ENCODE data around the gene UBXN11.

UBXN11 gene

GRCh38 chr1:26283279-26283853 is 23.1 kb downstream of the UBXN11 start:
- TF ChIP-seq POLR2AphosphoS5 (IDR thresholded peaks at IDR 0.05; ENCODE audit: low read depth, low read length) = no peak
- no peak for TF ChIP-seq REST (IDR thresholded peaks at IDR 0.05; ENCODE audit: insufficient read depth in 1 of 2, low read depth in 2 of 2, low read length in 2 of 2)
- TF ChIP-seq SIN3A (IDR thresholded peaks at IDR 0.05; ENCODE audit: borderline replicate concordance, insufficient read depth, low read length) = no peak

- TF ChIP-seq POLR2AphosphoS5 (IDR thresholded peaks at IDR 0.05; ENCODE audit: low read depth, low read length) = no peak
- no peak for TF ChIP-seq TAF1 (IDR thresholded peaks at IDR 0.05; ENCODE audit: borderline replicate concordance, insufficient read depth, low read length)
These were observed 24.0 kb downstream of the UBXN11 start for GRCh38 chr1:26282401-26282918.

- TF ChIP-seq POLR2AphosphoS5 (IDR thresholded peaks at IDR 0.05; ENCODE audit: low read depth, low read length) (0 out of 2 replicates have a peak, but pooled peaks have one; percentile 7), SIN3A (IDR thresholded peaks at IDR 0.05; ENCODE audit: borderline replicate concordance, insufficient read depth, low read length) (no peak), FOXP2 (optimal IDR thresholded peaks at IDR 0.05; ENCODE audit: borderline replicate concordance, extremely low read depth, extremely low read length, insufficient read depth) (no peak), REST (IDR thresholded peaks at IDR 0.05; ENCODE audit: insufficient read depth in 1 of 2, low read depth in 2 of 2, low read length in 2 of 2) (no peak), TAF1 (IDR thresholded peaks at IDR 0.05; ENCODE audit: borderline replicate concordance, insufficient read depth, low read length) (no peak)
These were observed 24.5 kb downstream of the UBXN11 start for GRCh38 chr1:26281971-26282370.

GRCh38 chr1:26281091-26281958 is 25.1 kb downstream of the UBXN11 start:
- TF ChIP-seq TAF1 (IDR thresholded peaks at IDR 0.05; ENCODE audit: borderline replicate concordance, insufficient read depth, low read length) (no peak), SIN3A (IDR thresholded peaks at IDR 0.05; ENCODE audit: borderline replicate concordance, insufficient read depth, low read length) (no peak), POLR2AphosphoS5 (IDR thresholded peaks at IDR 0.05; ENCODE audit: low read depth, low read length) (no peak), REST (IDR thresholded peaks at IDR 0.05; ENCODE audit: insufficient read depth in 1 of 2, low read depth in 2 of 2, low read length in 2 of 2) (no peak), FOXP2 (optimal IDR thresholded peaks at IDR 0.05; ENCODE audit: borderline replicate concordance, extremely low read depth, extremely low read length, insufficient read depth) (no peak)

- TF ChIP-seq REST (IDR thresholded peaks at IDR 0.05; ENCODE audit: insufficient read depth in 1 of 2, low read depth in 2 of 2, low read length in 2 of 2) = no peak
- no peak for TF ChIP-seq FOXP2 (optimal IDR thresholded peaks at IDR 0.05; ENCODE audit: borderline replicate concordance, extremely low read depth, extremely low read length, insufficient read depth)
- no peak; the same call in 1 of the 2 replicates for TF ChIP-seq POLR2AphosphoS5 (IDR thresholded peaks at IDR 0.05; ENCODE audit: low read depth, low read length)
- no peak for TF ChIP-seq TAF1 (IDR thresholded peaks at IDR 0.05; ENCODE audit: borderline replicate concordance, insufficient read depth, low read length)
- no peak for TF ChIP-seq SIN3A (IDR thresholded peaks at IDR 0.05; ENCODE audit: borderline replicate concordance, insufficient read depth, low read length)
These were observed 25.9 kb downstream of the UBXN11 start for GRCh38 chr1:26280333-26281042.

Measured in PFSK-1 (cell line).